Suprapubic skin (tissue), 4 donors: ENCODE results near the gene ARHGAP6. TPM values are rescaled to one million over a fixed set of nuclear protein-coding genes. Genes with fewer than 3 reads are reported as not detected.

Source experiments
- DNase-seq, 2 donors: peaks; one replicate each; pipeline ENCODE4 v3.0.0-alpha.2; 2019; ENCODE audit warnings: low spot score in 2 of 2
- H3K27ac ChIP-seq: fragments of 200-600 bp; sonication (generic); one replicate; pipeline ENCODE4 v1.5.1; 2019
- H3K27me3 ChIP-seq: fragments of 200-600 bp; sonication (generic); one replicate; pipeline ENCODE4 v1.5.1; 2019
- H3K36me3 ChIP-seq: fragments of 200-600 bp; sonication (generic); one replicate; pipeline ENCODE4 v1.5.1; 2019
- H3K4me1 ChIP-seq: fragments of 200-600 bp; sonication (generic); one replicate; pipeline ENCODE4 v1.5.1; 2019
- H3K4me3 ChIP-seq: fragments of 200-600 bp; sonication (generic); one replicate; pipeline ENCODE4 v1.5.1; 2019; ENCODE audit warnings: mild to moderate bottlenecking
- H3K9me3 ChIP-seq: fragments of 200-600 bp; sonication (generic); one replicate; pipeline ENCODE4 v1.5.1; 2019
- CTCF ChIP-seq, 2 donors: fragments of 200-600 bp in 1 of 2; fragments of 450-650 bp in 1 of 2; sonication (generic) in 1 of 2; IDR thresholded peaks; one replicate each; pipeline ENCODE4 v1.5.1; 2016 to 2019; ENCODE audit warnings: antibody characterized with exemption in 2 of 2, mild to moderate bottlenecking in 1 of 2, moderate library complexity in 1 of 2
- EP300 ChIP-seq: sonication (generic); formaldehyde crosslinking; IDR thresholded peaks from one replicate; pipeline ENCODE4 v1.6.1; 2017; ENCODE audit warnings: antibody characterized with exemption
- POLR2A ChIP-seq, 2 donors: fragments of 450-650 bp; IDR thresholded peaks; one replicate each; pipeline ENCODE4 v1.6.1; 2017; ENCODE audit warnings: antibody characterized with exemption in 2 of 2, mild to moderate bottlenecking in 2 of 2, moderate library complexity in 2 of 2
- POLR2AphosphoS5 ChIP-seq, 3 donors: sonication (generic); formaldehyde crosslinking; IDR thresholded peaks; one replicate each; pipeline ENCODE4 v1.6.1; 2017; ENCODE audit warnings: antibody characterized with exemption in 3 of 3
- WGBS: methylation state at CpG from one replicate; pipeline ENCODE4 v1.1.5; 2018; 5-methylcytosine and 5-hydroxymethylcytosine counted together
- total RNA-seq, 4 donors: library from RNA; depleted of rRNA; stranded (reverse); fragments of >200 nt; gene quantifications; one replicate each; pipeline ENCODE4 v1.1.0, GENCODE V29; 2016

Gene ARHGAP6
- total RNA-seq, 4 donors from 2014 or later: 1.6 to 6.7 (median 3.1) TPM

- no peak for TF ChIP-seq POLR2A (IDR thresholded peaks at IDR 0.05)
- no peak for DNase-seq
- no peaks in the 10 kb centered on the region for H3K9me3 ChIP-seq
- H3K27me3 ChIP-seq: no peaks in the 10 kb centered on the region
- H3K27ac ChIP-seq: no peak overlapping the region
- no peaks in the 10 kb centered on the region for H3K36me3 ChIP-seq
- WGBS: 75% methylated on average over 5 of the region's 5 CpGs
- no peaks in the 10 kb centered on the region for H3K4me1 ChIP-seq
- no peak overlapping the region for H3K4me3 ChIP-seq
These were observed 356.5 kb downstream of the ARHGAP6 start for GRCh38 chrX:11309220-11309619.

- Histone ChIP-seq H3K27me3 (no peaks in the 10 kb centered on the region), H3K4me3 (no peak overlapping the region), H3K36me3 (no peaks in the 10 kb centered on the region), H3K4me1 (no peaks in the 10 kb centered on the region), H3K9me3 (no peaks in the 10 kb centered on the region), H3K27ac (no peak overlapping the region)
- TF ChIP-seq POLR2AphosphoS5 (IDR thresholded peaks at IDR 0.05) (no peak), EP300 (no peak), CTCF (IDR thresholded peaks at IDR 0.05) (no peak), POLR2A (IDR thresholded peaks at IDR 0.05) (no peak)
- no peak for DNase-seq
- 79% methylated on average over 1 of the region's 1 CpG for WGBS
These were observed 360.1 kb downstream of the ARHGAP6 start for GRCh38 chrX:11305641-11306040.

DNA sequence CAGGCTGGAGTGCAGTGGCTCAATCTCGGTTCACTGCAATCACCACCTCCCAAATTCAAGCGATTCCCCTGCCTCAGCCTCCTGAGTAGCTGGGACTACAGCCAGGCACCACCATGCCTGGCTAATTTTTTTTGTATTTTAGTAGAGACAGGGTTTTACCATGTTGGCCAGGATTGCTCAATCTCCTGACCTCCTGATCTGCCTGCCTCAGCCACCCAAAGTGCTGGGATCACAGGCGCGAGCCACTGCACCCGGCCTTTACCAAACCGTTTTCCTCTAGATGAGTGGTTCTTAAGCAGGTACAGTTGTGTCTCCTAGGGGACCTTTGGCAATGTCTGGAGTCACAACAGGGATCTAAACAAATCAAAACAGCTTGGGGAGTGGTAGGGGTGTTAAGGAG lies 360.9 kb downstream of the ARHGAP6 start:
- no peak overlapping the region for H3K27ac ChIP-seq
- H3K9me3 ChIP-seq: no peaks in the 10 kb centered on the region
- DNase-seq: no peak
- no peaks in the 10 kb centered on the region for H3K36me3 ChIP-seq
- H3K4me1 ChIP-seq: no peaks in the 10 kb centered on the region
- TF ChIP-seq CTCF (IDR thresholded peaks at IDR 0.05): no peak
- 82% methylated on average over 6 of the region's 6 CpGs for WGBS
- no peak overlapping the region for H3K4me3 ChIP-seq
- no peaks in the 10 kb centered on the region for H3K27me3 ChIP-seq

GRCh38 chrX:11298600-11298999 lies 367.1 kb downstream of the ARHGAP6 start:
- Histone ChIP-seq H3K36me3 (no peaks in the 10 kb centered on the region), H3K27ac (no peak overlapping the region), H3K9me3 (no peaks in the 10 kb centered on the region), H3K4me3 (no peak overlapping the region), H3K4me1 (no peaks in the 10 kb centered on the region), H3K27me3 (no peaks in the 10 kb centered on the region)
- WGBS: 82% methylated on average over 9 of the region's 9 CpGs
- DNase-seq: no peak
- no peak for TF ChIP-seq POLR2AphosphoS5 (IDR thresholded peaks at IDR 0.05)
- TF ChIP-seq EP300: no peak
- no peak for TF ChIP-seq CTCF (IDR thresholded peaks at IDR 0.05)
- no peak for TF ChIP-seq POLR2A (IDR thresholded peaks at IDR 0.05)

DNA sequence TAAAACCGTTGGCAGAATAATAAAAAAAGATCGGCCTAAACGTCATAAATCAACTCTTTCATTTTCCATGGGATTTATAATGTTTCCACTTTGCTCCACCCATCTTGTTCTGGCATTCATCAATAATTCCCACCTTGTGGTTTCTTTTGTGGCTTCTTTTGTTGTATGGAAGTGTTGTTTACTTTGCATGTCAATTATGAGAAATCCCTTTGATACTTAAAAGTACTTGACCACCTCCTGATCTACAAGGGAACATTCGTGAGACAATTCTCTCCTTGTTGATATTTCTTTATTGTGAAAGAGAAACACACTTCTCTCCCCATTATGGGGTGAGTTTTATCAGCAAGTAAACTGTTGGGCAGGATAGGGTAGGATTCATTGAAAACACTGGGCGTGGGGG lies 369.7 kb downstream of the ARHGAP6 start:
- Histone ChIP-seq H3K27ac (no peak overlapping the region), H3K9me3 (no peaks in the 10 kb centered on the region), H3K4me1 (no peaks in the 10 kb centered on the region), H3K36me3 (no peaks in the 10 kb centered on the region), H3K4me3 (no peak overlapping the region), H3K27me3 (no peaks in the 10 kb centered on the region)
- 47% methylated on average over 5 of the region's 5 CpGs for WGBS
- DNase-seq: no peak
- TF ChIP-seq EP300 (no peak), POLR2AphosphoS5 (IDR thresholded peaks at IDR 0.05) (no peak), CTCF (IDR thresholded peaks at IDR 0.05) (no peak), POLR2A (IDR thresholded peaks at IDR 0.05) (no peak)

GRCh38 chrX:11293113-11293512 lies 372.6 kb downstream of the ARHGAP6 start, which contains the start of gene AMELX:
Gene AMELX, plus strand, starts transcription at chrX:11293413. Its CDS starts 1,376 bp downstream, at chrX:11294789.
- Histone ChIP-seq H3K4me3 (no peak within 1 kb of the TSS), H3K27ac (no peak within 1 kb of the TSS), H3K9me3 (no peaks in the 10 kb centered on the region), H3K36me3 (no peaks in the 10 kb centered on the region), H3K27me3 (no peaks in the 10 kb centered on the region), H3K4me1 (no peaks in the 10 kb centered on the region)
- 63% methylated on average over 2 of the region's 2 CpGs for WGBS
- no peak for DNase-seq
- TF ChIP-seq CTCF (IDR thresholded peaks at IDR 0.05): no peak
- TF ChIP-seq POLR2A (IDR thresholded peaks at IDR 0.05): no peak
- TF ChIP-seq POLR2AphosphoS5 (IDR thresholded peaks at IDR 0.05): no peak
- no peak for TF ChIP-seq EP300
